GM21367 (cell line): ENCODE measurements around the gene ZNF487.
"Not testable (repeated sequence)": the region's sequence is repeated elsewhere in the genome, so short reads cannot be mapped to it uniquely, and the experiment has no call there.

Source experiments
- ATAC-seq: cut with Tn5 transposase; IDR thresholded peaks from one replicate; pipeline ENCODE4 v1.9.1; 2021; ENCODE audit not compliant: unreplicated experiment

Gene ZNF487

DNA sequence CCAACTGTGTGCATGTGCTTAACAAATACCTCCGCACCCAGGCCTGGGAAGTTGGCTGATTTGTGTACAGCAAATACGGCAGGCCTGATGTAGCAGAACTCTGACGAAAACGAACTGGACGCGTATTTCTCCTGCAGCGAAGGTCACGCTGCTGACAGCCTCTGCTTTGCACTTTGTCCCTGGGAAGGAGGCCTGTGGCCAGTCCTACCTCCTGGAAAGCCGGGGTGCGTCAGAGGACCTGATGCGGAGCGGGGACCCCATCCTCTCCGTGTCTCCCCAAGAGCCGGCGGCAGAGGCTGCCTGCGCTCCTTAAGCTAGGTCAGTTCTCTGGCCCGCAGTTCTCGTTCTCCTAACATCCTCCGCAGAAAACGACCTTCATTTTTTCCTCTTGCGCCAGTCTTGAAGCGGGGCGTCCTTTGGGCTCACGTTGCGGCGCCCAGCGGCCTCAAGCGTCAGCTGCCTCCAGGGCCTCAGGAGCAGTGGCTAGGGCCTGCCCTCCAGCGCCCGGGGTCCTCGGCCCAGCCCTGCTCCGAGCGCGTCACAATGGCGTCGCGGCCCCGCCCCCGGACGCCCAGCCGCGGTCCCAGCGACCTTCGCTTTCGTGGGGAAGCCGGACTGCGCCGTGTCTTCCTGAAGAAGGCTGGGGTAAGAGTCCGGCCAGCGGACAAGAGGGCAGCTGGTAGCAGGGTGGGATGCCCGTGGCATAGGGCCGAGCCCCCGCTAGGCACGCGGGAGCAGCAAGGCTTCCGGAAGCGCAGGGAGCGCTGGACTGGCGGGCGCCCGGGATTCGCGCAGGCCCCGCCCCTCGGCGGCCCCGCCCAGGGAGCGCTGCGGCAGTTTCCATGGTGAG, at the start of gene ZNF487:
ZNF487 (plus strand) TSS at position 821 of the 850 bp plus-strand sequence. CDS start 38,703 bp downstream, outside the sequence.
- peak; percentile 94 for ATAC-seq

DNA sequence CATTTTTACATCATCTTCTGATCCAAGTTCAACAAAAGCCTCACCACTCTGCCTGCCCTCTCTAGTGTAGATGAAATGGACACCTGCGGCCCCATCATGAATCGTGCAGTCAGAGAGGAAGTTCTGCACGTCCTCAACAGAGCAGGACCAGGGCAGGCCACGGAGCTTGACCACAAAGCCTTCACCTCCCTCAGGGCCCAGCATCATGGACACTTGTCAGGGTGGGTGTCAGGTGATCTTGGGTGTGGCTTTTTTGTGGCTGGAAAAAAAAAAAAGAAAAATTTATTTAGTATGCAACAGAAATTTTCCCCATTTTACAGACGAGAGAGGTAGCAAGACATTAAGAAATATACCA, 49.3 kb upstream of the ZNF487 start:
- ATAC-seq: no peak

DNA sequence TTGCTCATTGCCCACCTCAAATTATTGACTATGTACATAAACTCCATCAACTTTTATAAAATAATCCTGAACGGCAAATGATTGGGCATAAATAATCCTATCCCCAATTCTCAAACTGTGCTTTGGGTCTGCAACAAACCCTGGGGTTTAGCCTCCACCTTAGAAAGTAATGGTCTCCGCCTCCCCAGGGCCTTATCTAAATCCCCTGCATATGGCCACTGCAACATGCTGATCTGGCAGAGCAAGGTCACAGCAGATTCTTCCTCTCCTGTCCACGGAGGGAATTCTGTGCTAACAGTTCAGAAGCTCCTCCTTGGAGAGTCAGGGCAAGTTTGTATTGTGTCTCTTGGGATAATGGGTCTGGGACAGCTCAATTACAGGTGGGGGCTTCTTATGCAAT, 47.0 kb upstream of the ZNF487 start:
- ATAC-seq: no peak

DNA sequence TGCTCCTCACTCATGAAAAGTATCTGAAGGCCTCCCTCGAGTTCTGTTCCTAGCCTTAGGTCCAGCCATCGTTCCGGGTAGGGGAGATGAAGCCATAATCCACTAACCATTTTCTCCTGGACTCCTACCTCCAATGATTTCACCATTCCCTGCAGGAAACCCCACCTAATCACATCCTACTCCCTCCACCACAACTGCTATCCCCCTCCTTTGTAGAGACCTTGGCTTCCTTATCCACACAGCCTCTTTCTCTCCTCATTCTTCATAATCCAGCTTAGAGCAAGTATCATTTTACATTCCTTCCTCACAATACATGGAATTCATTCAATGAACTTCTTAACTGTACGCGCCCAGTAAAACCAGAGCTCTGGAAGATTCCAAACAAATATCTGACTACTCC, 46.6 kb upstream of the ZNF487 start:
- ATAC-seq: no peak

DNA sequence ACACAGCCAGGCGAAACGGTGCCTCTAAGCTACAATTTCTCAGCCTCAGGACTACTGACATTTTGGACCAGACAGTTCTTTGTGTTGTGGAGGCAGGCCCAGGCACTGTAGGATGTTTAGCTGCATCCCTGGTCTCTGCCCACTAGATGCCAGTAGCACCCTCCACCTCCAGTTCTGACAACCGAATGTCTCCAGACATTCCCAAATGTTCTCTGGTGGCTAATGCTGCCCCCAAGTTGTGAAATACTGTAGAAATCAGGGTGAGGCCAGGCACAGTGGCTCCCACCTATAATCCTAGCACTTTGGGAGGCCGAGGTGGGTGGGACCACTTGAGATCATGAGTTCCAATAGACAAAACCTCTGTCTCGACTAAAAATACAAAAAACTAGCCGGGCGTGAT, 46.2 kb upstream of the ZNF487 start:
- ATAC-seq: no peak

DNA sequence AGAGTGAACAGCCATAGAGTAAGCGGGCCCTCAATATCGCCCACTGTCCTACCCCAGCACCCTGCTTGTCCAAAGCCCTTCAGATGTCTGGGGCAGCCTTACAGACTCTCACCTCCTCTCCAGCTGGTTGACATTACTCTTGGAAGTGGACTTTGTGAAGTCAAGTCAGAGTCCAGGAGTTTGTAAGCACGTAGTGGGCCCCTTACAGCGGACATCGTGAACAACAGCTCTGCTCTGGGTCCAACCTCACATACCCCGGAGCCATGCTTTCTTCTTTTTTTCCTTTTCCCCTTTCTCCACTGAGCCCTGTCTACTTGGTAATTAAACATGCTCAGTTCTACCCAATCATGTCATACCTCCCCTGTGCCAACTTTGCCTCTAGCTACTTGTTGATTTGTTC, 45.4 kb upstream of the ZNF487 start:
- ATAC-seq: no peak

DNA sequence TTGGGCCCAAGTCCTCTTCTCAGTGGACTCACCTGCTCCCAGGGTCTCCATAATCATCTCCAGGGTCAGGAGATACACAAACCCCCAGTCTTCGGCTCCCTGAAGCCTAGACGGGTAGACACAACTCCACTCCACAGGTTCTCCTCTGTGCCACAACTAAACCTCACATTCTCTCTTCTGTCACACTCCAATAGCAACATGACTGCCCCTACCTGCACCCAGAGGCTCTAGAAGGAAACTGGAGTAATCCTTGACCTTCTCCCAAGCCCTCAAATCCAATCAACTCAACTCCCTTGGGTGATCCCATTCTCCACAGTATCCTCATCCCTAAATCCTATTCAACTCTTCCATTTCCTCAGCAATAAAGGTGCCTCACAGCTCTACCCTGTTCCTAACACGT, 44.2 kb upstream of the ZNF487 start:
- ATAC-seq: no peak

DNA sequence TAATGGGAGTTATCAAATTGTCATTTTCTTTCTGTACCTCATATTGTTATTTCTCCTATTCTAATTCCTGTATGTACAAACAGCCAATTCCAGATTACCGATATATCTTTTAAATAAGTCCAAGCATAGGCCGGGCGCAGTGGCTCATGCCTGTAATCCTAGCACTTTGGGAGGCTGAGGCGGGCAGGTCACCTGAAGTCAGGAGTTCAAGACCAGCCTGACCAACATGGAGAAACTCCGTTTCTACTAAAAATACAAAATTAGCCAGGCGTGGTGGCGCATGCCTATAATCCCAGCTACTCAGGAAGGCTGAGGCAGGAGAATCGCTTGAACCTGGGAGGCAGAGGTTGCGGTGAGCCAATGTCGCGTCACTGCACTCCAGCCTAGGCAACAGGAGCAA, 43.7 kb upstream of the ZNF487 start:
- ATAC-seq: not testable (repeated sequence)

DNA sequence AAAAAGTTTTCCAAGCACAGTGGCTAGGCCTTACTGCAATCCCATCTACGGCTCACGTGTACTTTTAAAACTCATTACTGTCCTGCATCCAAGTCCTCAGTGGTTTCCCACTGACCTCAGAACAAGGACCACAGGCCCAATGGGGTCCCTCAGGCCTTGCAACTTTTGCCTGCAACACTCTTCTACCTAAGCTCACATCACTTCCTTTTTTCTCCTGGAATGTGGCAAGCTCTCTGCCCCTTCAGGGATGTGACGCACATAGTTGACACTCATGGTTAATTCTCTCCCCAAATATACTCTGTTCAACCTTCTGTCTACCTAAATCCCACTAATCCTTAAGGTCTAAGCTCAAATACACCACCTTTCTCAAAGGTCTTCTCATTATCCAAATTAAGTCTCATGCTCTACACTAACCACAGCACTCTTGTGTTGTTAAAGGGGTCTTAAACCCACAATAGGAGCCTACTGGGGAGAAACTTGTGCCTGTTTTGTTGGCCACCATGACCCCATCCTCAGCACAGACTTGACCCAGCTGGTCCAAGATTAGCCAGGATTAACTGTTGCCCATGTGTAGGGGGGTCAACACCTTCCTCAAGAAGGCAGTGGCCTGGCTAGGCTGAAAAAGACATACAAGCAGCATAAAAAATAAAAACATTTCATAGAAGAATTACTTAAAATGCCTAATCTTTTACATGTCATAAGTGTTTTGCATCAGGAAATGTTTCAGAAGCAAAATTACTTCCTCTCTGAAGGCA, 43.1 kb upstream of the ZNF487 start:
- no peak for ATAC-seq

DNA sequence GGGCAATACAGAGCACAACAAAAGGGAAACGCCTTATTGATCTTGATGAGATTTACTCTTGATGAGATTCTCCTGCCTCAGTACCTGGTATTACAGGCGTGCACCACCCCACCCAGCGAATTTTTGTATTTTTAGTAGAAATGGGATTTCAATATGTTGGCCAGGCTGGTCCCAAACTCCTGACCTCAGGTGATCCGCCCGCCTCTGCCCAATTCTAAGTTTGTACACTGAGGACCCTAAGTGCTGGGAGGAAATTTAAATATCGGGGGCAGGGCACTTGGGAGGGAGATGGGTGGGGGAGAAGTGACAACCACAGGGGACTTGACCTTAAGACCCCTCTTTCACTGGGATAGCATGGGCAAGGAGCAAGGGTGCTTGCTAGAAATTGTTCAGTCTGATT, 42.0 kb upstream of the ZNF487 start:
- ATAC-seq: no peak

DNA sequence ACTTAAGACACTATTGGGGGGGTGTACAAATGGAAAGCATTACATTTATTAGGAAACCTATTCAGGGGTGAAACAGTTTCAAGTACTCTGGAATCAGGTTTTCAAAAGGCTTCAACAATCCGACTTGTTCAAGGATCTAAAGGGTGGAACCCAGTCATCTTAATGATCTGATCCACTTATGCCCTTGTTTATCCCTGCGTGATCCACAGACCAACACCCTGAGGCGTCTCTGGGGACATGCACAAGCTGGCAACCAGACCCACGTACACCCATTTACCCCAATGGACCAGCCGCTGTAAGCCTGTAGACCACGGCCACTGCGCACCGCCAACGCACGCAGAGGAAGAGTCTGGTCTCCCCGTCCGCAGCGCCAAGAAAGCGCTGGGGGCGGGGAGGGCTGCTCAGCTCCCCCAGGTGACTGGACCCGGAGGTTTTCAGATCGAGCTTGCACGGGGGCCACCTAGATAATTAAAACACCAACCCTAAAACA, 41.3 kb upstream of the ZNF487 start:
- no peak for ATAC-seq

DNA sequence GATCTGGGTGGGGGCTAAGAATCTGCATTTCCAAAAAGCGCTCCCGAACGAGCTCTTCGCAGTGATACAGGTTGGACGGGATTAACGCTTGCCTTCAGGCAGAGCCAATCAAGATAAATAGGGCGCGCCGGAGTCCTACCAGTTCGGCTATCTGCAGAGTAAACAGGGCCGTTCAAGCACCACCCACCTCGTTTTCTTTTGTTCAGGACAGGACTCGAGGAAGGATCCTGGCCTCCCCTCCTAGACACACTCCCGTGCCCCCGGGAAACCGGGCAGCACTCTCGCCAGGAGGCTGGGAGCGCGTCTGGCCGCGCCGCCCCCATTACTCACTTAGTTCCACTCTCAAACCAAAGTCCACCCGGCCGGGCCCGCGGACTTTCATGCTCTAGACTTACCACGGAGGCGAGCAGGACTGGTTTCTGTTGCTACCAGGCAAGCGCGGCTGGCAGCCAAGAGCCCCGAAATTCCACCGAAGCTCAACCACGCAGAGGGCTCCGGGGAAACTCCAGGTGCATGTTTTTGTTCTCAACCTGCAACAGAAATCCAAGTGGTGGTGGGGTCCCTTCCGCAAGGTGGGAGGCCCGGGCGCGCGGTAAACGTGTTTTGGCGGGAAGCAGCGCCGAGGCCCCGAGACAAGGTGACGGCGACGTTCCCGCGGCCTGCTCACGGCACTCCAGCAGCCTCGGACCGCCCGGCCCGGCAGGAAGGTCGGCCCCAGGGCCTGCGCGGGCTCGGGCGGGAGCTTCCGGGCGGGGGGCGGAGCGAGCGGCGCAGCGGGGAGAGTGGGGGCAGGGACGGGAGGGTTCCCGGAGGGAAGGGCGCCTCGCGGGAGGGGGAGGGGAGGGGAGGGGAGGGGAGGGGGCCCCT, 40.6 kb upstream of the ZNF487 start:
- ATAC-seq: peak; percentile 33

DNA sequence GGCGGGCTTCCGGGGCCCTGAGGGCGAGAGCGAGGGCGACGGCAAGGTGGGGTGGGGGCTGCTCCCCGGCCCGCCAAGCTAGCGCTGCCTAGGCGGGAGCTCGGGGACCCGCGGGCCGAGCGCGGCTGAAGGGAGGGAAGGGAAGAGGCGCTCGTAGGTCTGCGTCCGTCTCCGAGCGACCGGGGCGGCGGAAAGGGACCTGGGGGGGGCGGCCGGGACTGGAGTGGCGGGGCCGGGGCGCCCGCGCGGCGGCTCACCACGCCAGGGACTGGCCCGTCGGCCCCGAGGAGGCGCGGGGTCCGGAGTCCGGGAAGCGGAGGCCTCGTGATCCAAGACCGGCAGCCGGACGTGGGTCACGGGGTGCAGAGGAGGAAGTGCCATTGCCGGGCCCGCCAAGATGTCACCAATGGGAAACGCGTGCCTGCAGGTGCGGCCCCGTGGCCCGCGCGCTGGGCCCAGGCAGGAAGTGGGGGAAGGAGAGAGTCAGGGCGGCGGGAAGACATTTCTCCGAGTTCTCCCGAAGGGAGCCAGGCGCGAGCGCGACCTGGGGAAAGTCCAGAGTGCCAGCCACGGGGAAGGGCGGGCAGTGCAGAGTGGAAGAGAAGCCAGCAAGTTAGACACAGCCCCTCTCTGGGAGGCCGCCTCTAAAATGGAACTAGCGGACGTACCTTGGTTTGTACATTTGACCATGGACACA, 39.8 kb upstream of the ZNF487 start:
- ATAC-seq: peak; percentile 77

DNA sequence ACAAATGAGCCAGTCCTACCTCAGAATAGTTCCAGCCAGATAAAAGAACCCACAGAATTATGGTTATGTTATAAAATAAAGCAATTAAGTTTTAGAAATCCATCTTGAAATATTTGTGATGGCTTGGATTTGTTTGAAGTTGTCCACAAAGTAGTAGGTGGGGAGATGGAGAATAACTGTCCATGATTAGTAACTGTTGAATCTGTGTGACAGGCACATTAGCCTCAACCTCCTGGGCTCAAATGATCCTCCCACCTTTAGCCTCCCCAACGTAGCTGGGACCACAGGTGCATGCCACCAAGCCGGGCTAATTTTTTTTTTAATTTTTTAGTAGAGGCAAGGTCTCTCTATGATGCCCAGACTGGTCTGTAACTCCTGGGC, 38.0 kb upstream of the ZNF487 start:
- ATAC-seq: no peak

DNA sequence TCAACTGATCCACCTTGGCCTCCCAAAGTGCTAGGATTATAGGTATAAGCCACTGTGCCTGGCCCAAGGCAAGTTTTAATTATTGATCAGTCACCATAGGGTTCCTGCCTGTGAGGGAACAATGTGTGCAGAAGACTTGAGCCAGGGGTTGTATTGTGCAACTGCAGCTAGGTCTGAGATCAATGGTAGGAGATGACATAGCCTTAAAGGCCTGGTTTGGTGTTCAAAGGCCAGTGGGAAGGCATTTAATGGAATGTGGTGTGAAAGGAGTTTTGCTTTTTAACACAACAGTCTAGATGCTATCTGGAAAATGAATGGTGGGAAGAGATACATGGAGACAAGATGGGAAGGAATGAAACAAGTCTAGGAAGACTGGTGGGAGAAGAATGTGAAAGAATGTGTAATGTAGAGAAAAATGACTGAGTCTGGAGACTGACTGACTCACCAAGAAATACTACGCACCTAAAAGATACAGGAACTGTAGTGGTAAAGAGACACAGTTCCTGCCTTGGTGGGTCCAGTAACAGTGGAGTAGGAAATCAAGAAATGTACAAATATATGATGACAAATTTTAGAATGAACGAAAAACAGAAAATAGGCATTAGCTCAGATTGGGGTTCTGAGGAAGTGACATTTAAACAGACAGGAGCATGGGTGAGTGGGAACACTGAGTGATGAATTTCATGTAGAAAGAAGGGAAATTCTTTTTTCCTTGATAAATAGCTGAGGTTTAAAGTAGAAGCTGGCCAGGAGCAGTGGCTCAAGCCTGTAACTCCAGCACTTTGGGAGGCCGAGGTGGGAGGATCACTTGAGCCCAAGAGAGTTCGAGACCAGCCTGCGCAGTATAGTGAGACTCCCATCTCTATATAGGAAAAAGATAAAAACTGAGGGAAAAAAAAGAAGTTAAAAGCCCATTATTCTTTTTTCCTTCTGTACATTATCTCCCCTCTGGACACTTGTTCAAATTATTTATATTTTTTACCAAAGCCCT, 37.3 kb upstream of the ZNF487 start:
- ATAC-seq: no peak

DNA sequence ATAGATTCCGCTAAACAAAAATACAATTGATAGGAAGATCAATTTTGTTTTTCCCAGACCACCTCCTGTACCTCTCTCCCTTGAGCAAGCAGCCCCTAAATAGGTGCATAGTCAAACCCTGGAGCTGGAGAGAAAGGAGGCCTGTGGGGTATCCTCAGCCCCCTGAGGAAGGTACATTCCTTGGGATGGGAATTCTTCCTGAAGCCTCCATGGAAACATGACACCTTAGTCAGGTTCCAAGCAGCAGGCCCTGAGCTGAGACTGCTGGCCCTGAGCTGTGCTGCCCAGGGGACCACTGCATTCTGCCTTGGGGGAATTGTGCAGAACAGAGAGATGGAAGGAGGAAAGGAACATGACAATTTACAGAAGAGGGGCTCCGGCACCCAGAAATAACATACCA, 35.3 kb upstream of the ZNF487 start:
- ATAC-seq: no peak

DNA sequence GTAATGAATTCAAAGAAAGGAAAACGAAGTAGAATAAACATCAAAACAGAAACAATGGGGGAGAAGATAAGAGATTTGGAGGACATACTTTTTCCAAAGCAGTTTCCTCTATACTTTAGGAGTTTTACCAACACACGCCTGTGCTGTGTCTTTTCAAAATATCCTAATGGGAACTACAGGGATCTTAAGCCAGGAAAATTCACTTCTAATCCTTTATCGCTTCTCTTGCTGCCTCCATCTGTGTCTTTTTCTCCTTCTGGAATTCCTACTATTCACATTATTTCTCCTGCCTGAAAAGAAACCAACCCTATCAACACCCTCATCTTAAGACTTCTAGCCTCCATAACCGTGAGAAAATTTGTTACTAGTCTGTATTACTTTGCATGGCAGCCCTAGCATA, 34.7 kb upstream of the ZNF487 start:
- no peak for ATAC-seq

DNA sequence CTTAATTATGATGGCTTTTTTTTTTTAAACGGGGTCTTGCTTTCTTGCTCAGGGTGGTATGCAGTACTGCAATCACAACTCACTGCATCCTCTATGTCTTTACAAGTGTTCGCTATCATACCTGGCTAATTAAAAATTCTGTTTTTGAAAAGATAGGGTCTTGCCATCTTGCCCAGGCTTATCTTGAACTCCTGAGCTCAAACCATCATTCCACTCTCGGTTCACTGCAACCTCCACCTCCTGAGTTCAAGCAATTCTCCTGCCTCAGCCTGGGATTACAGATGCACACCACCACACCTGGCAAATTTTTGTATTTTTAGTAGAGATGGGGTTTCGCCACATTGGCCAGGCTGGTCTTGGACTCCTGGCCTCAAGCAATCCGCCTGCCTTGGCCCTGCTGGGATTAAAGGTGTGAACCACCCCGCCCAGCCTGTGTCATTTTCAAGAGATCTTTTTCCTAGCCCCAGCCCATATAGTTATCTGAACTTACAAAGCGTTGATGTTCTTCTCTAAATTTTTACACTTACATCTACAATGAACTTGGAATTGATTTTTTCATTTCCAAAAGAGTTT, 33.9 kb upstream of the ZNF487 start:
- no peak for ATAC-seq
